HG03039 (cell line): ENCODE measurements around the gene SRRM4.
"Not testable (repeated sequence)": the region's sequence is repeated elsewhere in the genome, so short reads cannot be mapped to it uniquely, and the experiment has no call there.

Experiments used
- ATAC-seq: cut with Tn5 transposase; IDR thresholded peaks from one replicate; pipeline ENCODE4 v1.9.1; 2021; ENCODE audit warnings: mild to moderate bottlenecking, moderate library complexity; ENCODE audit not compliant: unreplicated experiment

SRRM4 gene

GRCh38 chr12:118981285-118982211 is at the start of gene SRRM4:
Gene SRRM4, plus strand, starts transcription at chr12:118981541. Its CDS starts 342 bp downstream, at chr12:118981883.
- no peak for ATAC-seq

GRCh38 chr12:118946256-118946655 is 35.1 kb upstream of the SRRM4 start:
- ATAC-seq: no peak

- ATAC-seq: no peak
These were observed 22.8 kb upstream of the SRRM4 start for GRCh38 chr12:118958520-118958919.

- ATAC-seq: no peak
These were observed 22.0 kb upstream of the SRRM4 start for GRCh38 chr12:118959348-118959747.

GRCh38 chr12:118959985-118960560 is 21.3 kb upstream of the SRRM4 start:
- ATAC-seq: no peak

GRCh38 chr12:118960865-118961264 is 20.5 kb upstream of the SRRM4 start:
- ATAC-seq: no peak

GRCh38 chr12:118964988-118965387 is 16.4 kb upstream of the SRRM4 start:
- ATAC-seq: no peak

GRCh38 chr12:118970856-118971255 is 10.5 kb upstream of the SRRM4 start:
- no peak for ATAC-seq

- ATAC-seq: no peak
These were observed 8.4 kb upstream of the SRRM4 start for GRCh38 chr12:118972982-118973381.

GRCh38 chr12:118979763-118980406 is 1.5 kb upstream of the SRRM4 start:
- ATAC-seq: no peak

GRCh38 chr12:118980407-118981014 is 830 bp upstream of the SRRM4 start:
- ATAC-seq: no peak

GRCh38 chr12:118982302-118982701 is 961 bp downstream of the SRRM4 start:
- ATAC-seq: no peak

GRCh38 chr12:118982984-118983761 is 1.8 kb downstream of the SRRM4 start:
- ATAC-seq: no peak

- ATAC-seq: no peak
These were observed 3.0 kb downstream of the SRRM4 start for GRCh38 chr12:118984161-118984943.

- ATAC-seq: no peak
These were observed 4.7 kb downstream of the SRRM4 start for GRCh38 chr12:118986050-118986449.

GRCh38 chr12:118999107-118999506 is 17.8 kb downstream of the SRRM4 start:
- ATAC-seq: no peak

GRCh38 chr12:119005085-119005484 is 23.7 kb downstream of the SRRM4 start:
- ATAC-seq: no peak

- ATAC-seq: no peak
These were observed 24.6 kb downstream of the SRRM4 start for GRCh38 chr12:119005913-119006312.

GRCh38 chr12:119006746-119007145 is 25.4 kb downstream of the SRRM4 start:
- ATAC-seq: no peak

- not testable (repeated sequence) for ATAC-seq
These were observed 26.9 kb downstream of the SRRM4 start for GRCh38 chr12:119008273-119008672.
